ENCODE results near the gene TMEM208.

GRCh38 chr16:67228034-67228785 lies 1.3 kb downstream of the TMEM208 start:
- TF ChIP-seq CTCF (IDR thresholded peaks at IDR 0.05) (no peak), POLR2A (IDR thresholded peaks at IDR 0.05) (no peak), EP300 (IDR thresholded peaks at IDR 0.05) (no peak)
